HuH-7.5 (cell line): ENCODE measurements around the gene TPST1.
"Not testable (repeated sequence)": the region's sequence is repeated elsewhere in the genome, so short reads cannot be mapped to it uniquely, and the experiment has no call there.

ENCODE experiments used
- DNase-seq: peaks from one replicate; pipeline ENCODE4 v3.0.0; 2011; ENCODE audit warnings: low spot score

TPST1 gene

DNA sequence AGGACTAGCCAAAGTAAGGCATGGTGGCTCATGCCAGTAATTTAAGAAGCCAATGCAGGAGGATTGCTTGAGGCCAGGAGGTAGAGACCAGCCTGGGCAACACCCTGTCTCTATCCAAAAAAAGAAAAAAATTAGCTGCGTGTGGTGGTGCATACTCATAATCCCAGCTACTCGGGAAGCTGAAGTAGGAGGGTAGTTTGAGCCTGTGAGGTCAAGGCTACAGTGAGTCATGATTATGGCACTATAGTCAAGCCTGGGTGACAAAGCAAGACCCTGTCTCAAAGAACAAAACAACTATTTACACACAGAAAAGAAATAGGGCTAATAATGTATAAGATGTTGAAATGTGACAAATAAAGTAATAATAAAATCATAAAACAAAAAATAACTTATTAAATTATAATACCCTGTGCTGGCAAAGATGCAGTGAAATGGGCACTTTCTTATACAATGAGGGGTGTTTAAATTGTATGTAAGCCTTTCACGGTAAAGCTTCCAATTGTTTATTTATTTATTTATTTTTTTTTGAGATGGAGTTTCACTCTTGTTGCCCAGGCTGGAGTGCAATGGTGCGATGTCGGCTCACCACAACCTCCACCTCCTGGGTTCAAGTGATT lies 175.2 kb downstream of the TPST1 start:
- no peak for DNase-seq

DNA sequence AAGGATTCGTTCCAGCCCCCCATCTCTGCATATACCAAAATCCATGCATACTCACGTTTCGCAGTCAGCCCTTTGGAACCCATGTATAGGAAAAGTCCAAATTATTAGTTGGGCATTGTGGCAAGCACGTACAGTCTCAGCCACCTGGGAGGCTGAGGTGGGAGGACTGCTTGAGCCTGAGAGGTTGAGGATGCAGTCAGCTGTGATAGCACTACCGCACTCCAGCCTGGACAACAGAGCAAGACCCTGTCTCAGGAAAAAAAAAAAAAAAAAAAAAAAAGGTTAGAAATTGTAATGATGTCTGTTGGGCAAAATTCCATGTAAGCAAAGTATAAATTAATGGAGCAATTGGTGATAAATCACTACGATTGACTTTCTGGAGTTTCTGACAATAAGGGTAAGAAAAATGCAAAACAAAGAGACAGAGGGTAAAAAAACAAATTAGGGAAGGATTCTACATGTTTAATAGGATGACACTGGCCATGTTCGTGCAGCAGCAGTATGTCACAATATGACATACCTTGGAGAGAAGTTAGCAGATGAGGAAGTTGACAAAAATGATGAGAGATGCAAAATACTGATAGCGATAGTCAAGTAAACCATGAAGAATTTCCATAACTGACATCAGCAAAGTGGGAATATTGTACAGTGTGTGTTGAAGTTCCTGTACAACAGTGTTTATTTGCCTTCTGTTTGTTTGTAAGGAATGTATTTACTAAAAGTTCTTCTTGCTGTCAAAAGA lies 177.2 kb downstream of the TPST1 start:
- DNase-seq: not testable (repeated sequence)

DNA sequence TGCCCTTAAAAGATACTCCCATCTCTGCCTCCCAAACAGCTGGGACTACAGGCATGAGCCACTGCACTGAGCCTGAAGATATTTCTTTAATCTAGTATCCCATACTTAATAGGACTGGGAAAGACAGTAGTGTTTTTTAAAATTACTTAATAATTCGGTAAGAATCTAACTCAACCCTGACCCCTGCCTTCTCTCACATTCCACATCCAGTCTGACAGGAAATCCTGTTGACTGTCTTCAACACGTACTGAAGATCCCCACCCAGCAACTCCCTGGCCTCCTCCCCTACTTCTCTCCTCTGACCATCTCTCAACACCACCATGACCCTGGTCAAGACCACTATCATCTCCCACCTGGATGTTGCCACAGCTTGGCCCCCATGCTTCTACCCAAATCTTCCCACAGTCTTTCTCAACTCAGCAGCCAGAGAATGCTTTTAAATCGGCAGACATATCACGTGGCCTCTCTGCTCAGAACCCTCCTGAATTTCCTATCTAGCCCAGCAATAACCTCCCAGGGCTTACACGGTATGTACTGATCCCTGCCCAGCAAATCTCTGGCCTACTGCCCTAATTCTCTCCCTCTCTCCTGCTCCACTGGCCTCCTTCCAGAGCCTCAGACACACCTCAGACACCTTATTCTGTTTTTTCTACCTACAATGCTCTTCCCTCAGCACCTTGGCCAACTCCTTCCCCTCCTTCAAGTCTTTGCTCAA lies 180.2 kb downstream of the TPST1 start:
- DNase-seq: not testable (repeated sequence)

DNA sequence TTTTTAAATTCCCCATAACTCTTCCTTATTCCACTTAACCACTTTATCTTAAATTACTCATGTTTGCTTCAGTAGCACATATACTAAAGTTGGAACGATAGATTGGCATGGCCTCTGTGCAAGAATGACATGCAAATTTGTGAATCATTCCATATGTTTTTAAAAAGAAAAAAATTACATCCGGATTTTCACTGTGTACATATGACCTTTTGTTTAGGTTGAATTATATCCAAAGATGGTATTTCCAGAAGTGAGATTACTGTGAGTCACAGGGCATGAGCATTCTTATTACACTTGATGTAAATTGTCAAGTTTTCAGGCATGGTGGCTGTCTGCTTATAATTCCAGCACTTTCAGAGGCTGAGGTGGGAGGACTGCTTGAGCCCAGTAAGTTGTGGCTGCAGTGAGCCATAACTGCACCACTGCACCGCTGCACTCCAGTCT lies 190.0 kb downstream of the TPST1 start:
- not testable (repeated sequence) for DNase-seq

DNA sequence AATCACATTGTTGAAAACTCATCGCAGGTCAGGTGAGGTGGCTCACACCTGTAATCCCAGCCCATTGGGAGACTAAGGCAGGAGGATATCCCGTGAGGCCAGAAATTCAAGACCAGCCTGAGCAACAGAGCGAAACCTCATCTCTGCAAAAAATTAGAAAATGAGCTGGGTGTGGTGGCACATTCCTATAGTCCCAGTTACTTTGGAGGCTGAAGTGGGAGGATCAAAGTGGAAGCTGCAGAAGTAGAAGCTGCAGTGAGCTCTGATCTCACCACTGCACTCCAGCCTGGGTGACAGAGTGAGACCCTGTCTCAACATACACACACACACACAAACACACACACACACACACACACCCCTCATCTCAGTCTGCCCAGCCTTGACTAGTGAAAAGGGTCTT lies 190.9 kb downstream of the TPST1 start:
- DNase-seq: not testable (repeated sequence)

- not testable (repeated sequence) for DNase-seq
Observed at GRCh38 chr7:66398841-66399240, 193.7 kb downstream of the TPST1 start.

GRCh38 chr7:66399566-66399965 lies 194.4 kb downstream of the TPST1 start:
- DNase-seq: no peak

- no peak for DNase-seq
Observed at GRCh38 chr7:66400400-66400799, 195.3 kb downstream of the TPST1 start.

DNA sequence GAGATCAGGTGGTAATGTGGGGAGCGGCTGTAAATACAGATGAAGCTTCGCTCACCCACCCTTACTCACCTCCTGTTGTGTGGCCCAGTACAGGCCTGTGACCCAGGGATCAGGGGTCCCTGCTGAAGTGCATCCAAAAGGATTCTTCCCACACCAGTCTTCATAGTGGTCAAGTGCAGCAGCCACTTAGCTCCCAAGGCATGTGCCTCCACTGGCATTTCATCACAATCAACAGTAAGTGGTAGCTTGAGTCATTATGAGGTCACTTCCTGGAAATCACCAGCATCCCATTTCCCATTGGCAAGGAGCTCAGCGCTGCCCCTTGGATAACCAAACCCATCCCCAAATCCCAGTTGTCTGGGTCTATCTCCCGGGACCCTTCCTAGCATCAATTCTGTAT lies 196.0 kb downstream of the TPST1 start:
- DNase-seq: not testable (repeated sequence)

DNA sequence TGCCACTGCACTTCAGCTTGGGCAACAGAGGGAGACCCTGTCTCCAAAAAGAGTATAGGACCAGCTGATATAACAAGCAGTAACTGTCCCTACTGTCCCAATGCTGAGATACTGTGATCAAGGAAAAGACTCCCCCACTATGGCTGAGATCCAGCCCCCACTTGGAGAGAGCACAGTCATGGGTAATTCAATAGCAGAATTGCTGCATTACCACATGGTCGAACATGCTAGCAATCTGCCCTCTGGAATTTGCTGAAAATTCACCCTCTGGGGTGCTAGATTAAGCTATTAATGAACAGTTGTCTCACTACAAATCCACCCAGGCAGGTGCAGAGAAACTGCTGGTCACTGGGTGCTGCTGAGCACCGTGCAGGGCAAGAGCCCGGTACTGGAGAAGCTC lies 196.8 kb downstream of the TPST1 start:
- not testable (repeated sequence) for DNase-seq

DNA sequence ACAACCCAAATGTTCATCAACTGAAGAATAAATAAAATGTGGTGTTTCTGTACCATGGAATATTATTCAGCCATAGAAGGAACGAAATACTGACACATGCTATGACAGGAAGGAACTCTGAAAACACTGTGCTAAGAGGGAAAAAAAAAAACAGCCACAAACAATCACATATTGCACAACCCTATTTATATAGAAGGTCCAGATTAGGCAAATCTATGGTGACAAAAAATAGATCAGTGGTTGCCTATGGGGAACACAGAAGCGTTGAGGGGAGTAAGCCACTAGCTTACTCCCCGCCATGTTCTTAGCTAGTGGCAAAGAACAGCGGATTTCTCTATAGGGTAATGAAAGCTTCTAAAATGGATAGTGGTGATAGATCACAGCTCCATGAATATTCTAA lies 198.4 kb downstream of the TPST1 start:
- DNase-seq: no peak

- DNase-seq: no peak
Observed at GRCh38 chr7:66409493-66409892, 204.4 kb downstream of the TPST1 start.
